Measurements from ENCODE around the gene SCFD2. TPM values are rescaled to one million over a fixed set of nuclear protein-coding genes. Genes with fewer than 3 reads are reported as not detected.

Gene SCFD2
- total RNA-seq, 4 donors from 2014 or later, result 24.7 to 49.2 (median 33.9) TPM

- DNase-seq (ENCODE audit: low spot score in 2 of 2), result no peak
- H3K9me3 ChIP-seq, result no peaks in the 10 kb centered on the region
- no peak overlapping the region for H3K27ac ChIP-seq
- peaks cover 0 to 4% (median 0%) of the 10 kb centered on the region in 3 donors for H3K36me3 ChIP-seq
- no peaks in the 10 kb centered on the region for H3K4me1 ChIP-seq
- 93 to 100% methylated on average over 2 of the region's 2 CpGs for WGBS, 2 donors
- H3K4me3 ChIP-seq, result no peak overlapping the region
- TF ChIP-seq POLR2A (IDR thresholded peaks at IDR 0.05), result no peak
- TF ChIP-seq CTCF (IDR thresholded peaks at IDR 0.05), result no peak
- TF ChIP-seq EP300 (IDR thresholded peaks at IDR 0.05), result no peak
- H3K27me3 ChIP-seq, result no peaks in the 10 kb centered on the region
Observed at GRCh38 chr4:52919461-52919860, 446.4 kb downstream of the SCFD2 start.

GRCh38 chr4:52917817-52918216 lies 448.0 kb downstream of the SCFD2 start:
- Histone ChIP-seq H3K4me3 (no peak overlapping the region), H3K27me3 (no peaks in the 10 kb centered on the region), H3K27ac (no peak overlapping the region), H3K9me3 (no peaks in the 10 kb centered on the region), H3K36me3 (peaks cover 0 to 4% (median 0%) of the 10 kb centered on the region in 3 donors), H3K4me1 (no peaks in the 10 kb centered on the region)
- TF ChIP-seq POLR2A (IDR thresholded peaks at IDR 0.05) (no peak), EP300 (IDR thresholded peaks at IDR 0.05) (no peak), CTCF (IDR thresholded peaks at IDR 0.05) (no peak)
- 95% methylated on average over 5 of the region's 5 CpGs for WGBS, 2 donors
- no peak for DNase-seq (ENCODE audit: low spot score in 2 of 2)

- no peaks in the 10 kb centered on the region for H3K4me1 ChIP-seq
- H3K27ac ChIP-seq, result no peak overlapping the region
- DNase-seq (ENCODE audit: low spot score in 2 of 2), result no peak
- peaks cover 0 to 4% (median 0%) of the 10 kb centered on the region in 3 donors for H3K36me3 ChIP-seq
- TF ChIP-seq EP300 (IDR thresholded peaks at IDR 0.05) (no peak), CTCF (IDR thresholded peaks at IDR 0.05) (no peak), POLR2A (IDR thresholded peaks at IDR 0.05) (no peak)
- no peak overlapping the region for H3K4me3 ChIP-seq
- H3K9me3 ChIP-seq, result no peaks in the 10 kb centered on the region
- 86 to 91% methylated on average over 5 to 6 of the region's 6 CpGs for WGBS, 2 donors
- H3K27me3 ChIP-seq, result no peaks in the 10 kb centered on the region
Observed at GRCh38 chr4:52915730-52916300, 450.0 kb downstream of the SCFD2 start.

GRCh38 chr4:52915191-52915590 lies 450.7 kb downstream of the SCFD2 start:
- Histone ChIP-seq H3K36me3 (peaks cover 0 to 4% (median 0%) of the 10 kb centered on the region in 3 donors), H3K4me1 (no peaks in the 10 kb centered on the region), H3K27ac (no peak overlapping the region), H3K4me3 (no peak overlapping the region), H3K27me3 (no peaks in the 10 kb centered on the region), H3K9me3 (no peaks in the 10 kb centered on the region)
- no peak for DNase-seq (ENCODE audit: low spot score in 2 of 2)
- TF ChIP-seq EP300 (IDR thresholded peaks at IDR 0.05), result no peak

- WGBS, 2 donors, result 81 to 84% methylated on average over 3 of the region's 3 CpGs
- H3K27me3 ChIP-seq, result no peaks in the 10 kb centered on the region
- H3K9me3 ChIP-seq, result no peaks in the 10 kb centered on the region
- peaks cover 0 to 4% (median 0%) of the 10 kb centered on the region in 3 donors for H3K36me3 ChIP-seq
- no peak overlapping the region for H3K4me3 ChIP-seq
- DNase-seq (ENCODE audit: low spot score in 2 of 2), result no peak
- no peaks in the 10 kb centered on the region for H3K4me1 ChIP-seq
- H3K27ac ChIP-seq, result no peak overlapping the region
- no peak for TF ChIP-seq EP300 (IDR thresholded peaks at IDR 0.05)
- no peak for TF ChIP-seq POLR2A (IDR thresholded peaks at IDR 0.05)
- no peak for TF ChIP-seq CTCF (IDR thresholded peaks at IDR 0.05)
Observed at GRCh38 chr4:52914051-52914605, 451.7 kb downstream of the SCFD2 start.
